ENCODE data around the gene EFNA4.

EFNA4 gene

GRCh38 chr1:155034318-155035208 is 29.0 kb upstream of the EFNA4 start:
- no peak for DNase-seq

GRCh38 chr1:155035936-155036335 is 27.6 kb upstream of the EFNA4 start:
- no peak for DNase-seq

- no peak for DNase-seq
Observed at GRCh38 chr1:155037043-155037442, 26.5 kb upstream of the EFNA4 start.

- DNase-seq: no peak
Observed at GRCh38 chr1:155037851-155038441, 25.6 kb upstream of the EFNA4 start.

- no peak for DNase-seq
Observed at GRCh38 chr1:155038602-155039307, 24.8 kb upstream of the EFNA4 start.

- DNase-seq: no peak
Observed at GRCh38 chr1:155039308-155039669, 24.3 kb upstream of the EFNA4 start.

GRCh38 chr1:155040358-155041093 is 23.0 kb upstream of the EFNA4 start:
- DNase-seq: no peak

- no peak for DNase-seq
Observed at GRCh38 chr1:155042789-155043188, 20.8 kb upstream of the EFNA4 start.

- DNase-seq: no peak
Observed at GRCh38 chr1:155043301-155043702, 20.2 kb upstream of the EFNA4 start.

- DNase-seq: no peak
Observed at GRCh38 chr1:155043793-155044192, 19.7 kb upstream of the EFNA4 start.

- DNase-seq: no peak
Observed at GRCh38 chr1:155044365-155044764, 19.2 kb upstream of the EFNA4 start.

GRCh38 chr1:155044812-155045657 is 18.5 kb upstream of the EFNA4 start:
- peak; percentile 83 for DNase-seq

GRCh38 chr1:155048449-155049334 is 14.8 kb upstream of the EFNA4 start:
- no peak for DNase-seq

- no peak for DNase-seq
Observed at GRCh38 chr1:155049651-155050559, 13.6 kb upstream of the EFNA4 start.

- peak; percentile 87 for DNase-seq
Observed at GRCh38 chr1:155050560-155051341, 12.8 kb upstream of the EFNA4 start, which contains the start of gene ADAM15. TSS of gene ADAM15 (plus strand) at chr1:155051316. CDS start at chr1:155051387, 71 bp downstream.

- DNase-seq: no peak
Observed at GRCh38 chr1:155051342-155051776, 12.2 kb upstream of the EFNA4 start.

GRCh38 chr1:155051777-155052398 is 11.7 kb upstream of the EFNA4 start:
- peak; percentile 21 for DNase-seq
